ENCODE results near the gene FTSJ1.
"Not testable (repeated sequence)": the region's sequence is repeated elsewhere in the genome, so short reads cannot be mapped to it uniquely, and the experiment has no call there.

The FTSJ1 gene

GRCh38 chrX:48516987-48517386, 41.0 kb downstream of the FTSJ1 start:
- in situ Hi-C loops (cut with HindIII; ENCODE audit: low sequenced_read_pairs): no loop called here
- no peak for DNase-seq (ENCODE audit: low read depth, low spot score)
- no peak for TF ChIP-seq CTCF (IDR thresholded peaks at IDR 0.05; ENCODE audit: low read depth, low read length)
- H3K4me3 ChIP-seq (ENCODE audit: low read depth, low read length): no peak overlapping the region

DNA sequence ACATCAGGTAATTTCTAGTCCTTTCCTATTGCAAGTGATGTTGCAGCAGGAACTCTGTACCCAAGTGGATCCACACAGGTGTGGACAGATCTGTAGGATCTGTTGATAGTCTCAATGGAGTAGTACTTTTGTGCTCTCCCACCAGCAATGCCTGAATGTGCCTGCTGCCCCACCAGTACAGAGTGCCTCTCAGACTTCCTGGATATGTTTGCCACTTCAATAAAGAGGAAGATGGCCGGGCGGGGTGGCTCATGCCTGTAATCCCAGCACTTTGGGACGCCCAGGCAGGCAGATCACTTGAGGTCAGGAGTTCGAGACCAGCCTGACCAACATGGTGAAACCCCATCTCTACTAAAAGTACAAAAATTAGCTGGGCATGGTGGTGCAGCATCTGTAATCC, 43.5 kb downstream of the FTSJ1 start:
- H3K4me3 ChIP-seq (ENCODE audit: low read depth, low read length); DNase-seq (ENCODE audit: low read depth, low spot score); in situ Hi-C loops (cut with HindIII; ENCODE audit: low sequenced_read_pairs): not testable (repeated sequence)

DNA sequence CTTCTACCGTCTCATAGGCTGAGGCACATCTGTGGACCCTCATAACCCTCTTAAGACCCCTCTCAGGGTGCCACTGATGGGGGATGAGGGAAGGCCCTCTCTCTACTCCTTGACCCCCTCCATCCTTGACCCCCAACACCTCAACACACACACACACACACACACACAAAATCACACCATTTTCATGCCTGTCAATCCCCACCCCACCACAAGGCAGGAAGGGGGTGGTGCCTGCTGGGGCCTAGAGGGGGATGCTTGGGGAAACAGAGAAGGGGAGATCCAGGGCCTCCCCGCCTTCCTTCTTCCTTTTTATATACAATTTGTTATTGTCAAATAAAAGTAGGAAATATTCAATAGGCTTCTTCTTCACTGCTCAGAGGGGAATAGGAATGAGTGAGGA, 44.5 kb downstream of the FTSJ1 start:
- no peak for TF ChIP-seq CTCF (IDR thresholded peaks at IDR 0.05; ENCODE audit: low read depth, low read length)
- no peak overlapping the region for H3K4me3 ChIP-seq (ENCODE audit: low read depth, low read length)
- no peak for DNase-seq (ENCODE audit: low read depth, low spot score)
- in situ Hi-C loops (cut with HindIII; ENCODE audit: low sequenced_read_pairs): no loop called here

- in situ Hi-C loops (cut with HindIII; ENCODE audit: low sequenced_read_pairs): no loop called here
- no peak overlapping the region for H3K4me3 ChIP-seq (ENCODE audit: low read depth, low read length)
- no peak for DNase-seq (ENCODE audit: low read depth, low spot score)
- TF ChIP-seq CTCF (IDR thresholded peaks at IDR 0.05; ENCODE audit: low read depth, low read length): no peak
These were observed 45.0 kb downstream of the FTSJ1 start for GRCh38 chrX:48520976-48521352.

DNA sequence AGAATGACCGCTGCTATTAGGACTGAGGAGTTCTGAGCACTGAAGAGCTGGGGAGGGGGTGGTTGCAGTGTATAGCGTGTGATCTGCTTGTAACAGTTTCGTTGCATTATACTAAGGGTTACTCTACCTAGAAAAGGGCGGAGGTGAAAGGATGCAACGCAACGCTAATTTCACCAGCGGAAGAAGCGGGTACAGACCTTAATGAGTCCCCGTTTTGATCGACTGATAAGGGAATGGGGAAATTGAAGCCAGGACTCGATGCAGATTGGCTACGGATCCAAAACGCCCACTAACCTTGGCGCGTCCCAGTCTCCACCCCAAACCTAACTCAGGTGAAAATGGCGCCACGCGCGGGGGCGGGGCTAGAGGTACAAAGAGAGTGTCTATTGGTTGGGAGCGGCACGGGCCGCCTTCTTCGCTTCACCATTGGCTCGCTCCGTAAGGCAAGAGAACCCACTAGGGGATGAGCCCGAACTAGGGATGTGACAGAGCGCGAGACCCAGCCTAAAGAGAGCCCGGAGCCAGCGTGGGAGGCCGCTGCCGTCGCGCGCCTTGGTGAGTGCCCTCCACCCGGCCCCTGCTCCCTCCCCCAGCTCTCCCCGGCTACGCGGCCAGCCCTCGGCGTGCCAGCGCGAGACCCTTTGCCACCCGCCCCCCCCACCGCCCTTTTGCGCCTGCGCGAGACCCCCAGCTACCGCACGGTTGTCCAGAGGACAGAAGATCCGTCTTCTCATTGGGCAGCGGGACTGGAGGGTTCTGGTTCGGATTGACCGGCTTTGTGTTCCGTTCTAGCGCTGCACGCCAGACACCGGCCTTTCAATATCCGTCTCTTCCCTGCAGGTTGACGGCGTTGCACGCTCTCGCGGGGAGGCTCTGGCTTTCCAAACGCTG, 45.6 kb downstream of the FTSJ1 start, which contains the start of gene EBP:
Gene EBP (plus strand): TSS at position 456 of the 891 bp plus-strand sequence. CDS start 1,964 bp downstream, outside the sequence.
- DNase-seq (ENCODE audit: low read depth, low spot score): peak; percentile 84
- no peak for TF ChIP-seq CTCF (IDR thresholded peaks at IDR 0.05; ENCODE audit: low read depth, low read length)
- H3K4me3 ChIP-seq (ENCODE audit: low read depth, low read length): peak within 1 kb of the TSS; percentile 65
- in situ Hi-C loops (cut with HindIII; ENCODE audit: low sequenced_read_pairs): no loop called here

DNA sequence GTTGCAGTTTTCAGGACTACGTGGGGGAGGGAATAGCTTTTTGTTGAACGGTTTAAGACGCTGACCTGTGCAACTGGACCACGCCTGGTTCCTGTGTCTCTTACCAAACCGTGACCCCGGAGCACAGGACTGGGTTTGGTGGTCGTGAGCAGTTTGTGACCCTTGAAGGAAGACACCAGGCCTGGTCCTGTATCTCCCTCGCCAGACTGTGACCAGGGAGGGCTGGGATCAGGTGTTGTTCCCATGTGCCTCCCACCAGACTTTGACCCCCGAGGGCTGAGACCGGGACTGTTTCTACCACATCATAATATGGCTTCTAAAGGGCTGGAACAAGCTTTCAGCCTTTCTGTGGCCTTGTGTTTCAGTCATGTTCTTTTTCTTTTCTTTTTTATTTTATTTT, 46.3 kb downstream of the FTSJ1 start:
- in situ Hi-C loops (cut with HindIII; ENCODE audit: low sequenced_read_pairs): no loop called here
- H3K4me3 ChIP-seq (ENCODE audit: low read depth, low read length): peak overlapping the region; percentile 65
- no peak for TF ChIP-seq CTCF (IDR thresholded peaks at IDR 0.05; ENCODE audit: low read depth, low read length)
- no peak for DNase-seq (ENCODE audit: low read depth, low spot score)

- no peak overlapping the region for H3K4me3 ChIP-seq (ENCODE audit: low read depth, low read length)
- DNase-seq (ENCODE audit: low read depth, low spot score): no peak
- TF ChIP-seq CTCF (IDR thresholded peaks at IDR 0.05; ENCODE audit: low read depth, low read length): no peak
- in situ Hi-C loops (cut with HindIII; ENCODE audit: low sequenced_read_pairs): no loop called here
These were observed 47.7 kb downstream of the FTSJ1 start for GRCh38 chrX:48523682-48524081.

GRCh38 chrX:48525853-48526252, 49.9 kb downstream of the FTSJ1 start:
- in situ Hi-C loops (cut with HindIII; ENCODE audit: low sequenced_read_pairs); DNase-seq (ENCODE audit: low read depth, low spot score); H3K4me3 ChIP-seq (ENCODE audit: low read depth, low read length): not testable (repeated sequence)
